ENCODE data around the gene PIR.

GRCh38 chrX:15474028-15474427 is 19.1 kb downstream of the PIR start:
- TF ChIP-seq POLR2AphosphoS5 (IDR thresholded peaks at IDR 0.05; ENCODE audit: low read depth, low read length) (no peak), TCF7L2 (IDR thresholded peaks at IDR 0.05; ENCODE audit: low read depth, low read length) (no peak), SIN3A (IDR thresholded peaks at IDR 0.05; ENCODE audit: borderline replicate concordance, insufficient read depth, low read depth, low read length) (no peak), REST (IDR thresholded peaks at IDR 0.05; ENCODE audit: insufficient read depth in 1 of 2, low read depth in 2 of 2, low read length in 1 of 2) (no peak)
- TF ChIP-seq, protein P1, sequence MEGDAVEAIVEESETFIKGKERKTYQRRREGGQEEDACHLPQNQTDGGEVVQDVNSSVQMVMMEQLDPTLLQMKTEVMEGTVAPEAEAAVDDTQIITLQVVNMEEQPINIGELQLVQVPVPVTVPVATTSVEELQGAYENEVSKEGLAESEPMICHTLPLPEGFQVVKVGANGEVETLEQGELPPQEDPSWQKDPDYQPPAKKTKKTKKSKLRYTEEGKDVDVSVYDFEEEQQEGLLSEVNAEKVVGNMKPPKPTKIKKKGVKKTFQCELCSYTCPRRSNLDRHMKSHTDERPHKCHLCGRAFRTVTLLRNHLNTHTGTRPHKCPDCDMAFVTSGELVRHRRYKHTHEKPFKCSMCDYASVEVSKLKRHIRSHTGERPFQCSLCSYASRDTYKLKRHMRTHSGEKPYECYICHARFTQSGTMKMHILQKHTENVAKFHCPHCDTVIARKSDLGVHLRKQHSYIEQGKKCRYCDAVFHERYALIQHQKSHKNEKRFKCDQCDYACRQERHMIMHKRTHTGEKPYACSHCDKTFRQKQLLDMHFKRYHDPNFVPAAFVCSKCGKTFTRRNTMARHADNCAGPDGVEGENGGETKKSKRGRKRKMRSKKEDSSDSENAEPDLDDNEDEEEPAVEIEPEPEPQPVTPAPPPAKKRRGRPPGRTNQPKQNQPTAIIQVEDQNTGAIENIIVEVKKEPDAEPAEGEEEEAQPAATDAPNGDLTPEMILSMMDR (IDR thresholded peaks at IDR 0.05): no peak

All from Panc1 (cell line).